Hippocampal formation (tissue), 2 donors: ENCODE measurements around the gene RHBDL3.
"Not testable (repeated sequence)": the region's sequence is repeated elsewhere in the genome, so short reads cannot be mapped to it uniquely, and the experiment has no call there.

Experiments used
- DNase-seq, 2 donors: peaks; one replicate each; lab custom pipeline; 2025; lab: John Stamatoyannopoulos, UW

Gene RHBDL3, protein sequence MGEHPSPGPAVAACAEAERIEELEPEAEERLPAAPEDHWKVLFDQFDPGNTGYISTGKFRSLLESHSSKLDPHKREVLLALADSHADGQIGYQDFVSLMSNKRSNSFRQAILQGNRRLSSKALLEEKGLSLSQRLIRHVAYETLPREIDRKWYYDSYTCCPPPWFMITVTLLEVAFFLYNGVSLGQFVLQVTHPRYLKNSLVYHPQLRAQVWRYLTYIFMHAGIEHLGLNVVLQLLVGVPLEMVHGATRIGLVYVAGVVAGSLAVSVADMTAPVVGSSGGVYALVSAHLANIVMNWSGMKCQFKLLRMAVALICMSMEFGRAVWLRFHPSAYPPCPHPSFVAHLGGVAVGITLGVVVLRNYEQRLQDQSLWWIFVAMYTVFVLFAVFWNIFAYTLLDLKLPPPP

DNA sequence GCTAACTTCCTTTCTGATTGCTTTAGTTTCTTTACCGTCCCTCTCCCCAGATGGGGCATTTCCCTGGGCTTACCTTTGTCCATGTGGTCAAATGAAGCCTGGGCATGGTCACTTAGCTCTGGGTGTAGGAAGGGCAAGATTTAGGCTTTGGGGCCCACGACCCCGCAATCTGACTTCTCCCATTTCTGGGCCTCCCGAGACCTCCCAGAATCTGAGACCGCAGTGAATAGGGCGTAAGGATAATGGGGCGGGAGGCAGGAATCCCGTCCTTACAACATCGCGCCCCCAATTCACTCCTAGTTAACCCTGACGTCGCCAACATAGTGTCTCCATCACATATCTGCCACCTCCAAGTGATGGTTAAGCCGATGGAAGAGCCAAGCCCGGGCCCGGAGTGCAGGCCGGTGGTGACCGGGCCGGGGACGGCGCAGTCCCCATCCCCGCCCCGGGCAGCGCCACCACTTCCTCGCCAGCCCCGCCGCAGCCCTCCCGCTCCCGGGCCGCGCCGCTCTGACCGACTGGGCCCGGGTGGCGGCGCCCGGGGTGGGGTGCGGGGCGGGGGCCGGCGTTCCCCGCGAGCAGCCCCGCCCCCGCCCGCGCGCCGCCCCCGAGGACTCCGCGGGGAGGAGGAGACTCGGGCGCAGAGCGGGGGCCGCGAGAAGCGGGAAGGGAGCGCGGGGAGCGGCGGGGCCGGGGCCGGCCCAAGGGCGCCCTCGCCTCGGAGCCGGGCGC is at the start of gene RHBDL3:
TSS of gene RHBDL3 (plus strand) at position 641 of the 732 bp plus-strand sequence. CDS start 358 bp downstream, outside the sequence.
- no peak for DNase-seq

- DNase-seq, result no peak
Observed at GRCh38 chr17:32222621-32223020, 43.0 kb upstream of the RHBDL3 start.

DNA sequence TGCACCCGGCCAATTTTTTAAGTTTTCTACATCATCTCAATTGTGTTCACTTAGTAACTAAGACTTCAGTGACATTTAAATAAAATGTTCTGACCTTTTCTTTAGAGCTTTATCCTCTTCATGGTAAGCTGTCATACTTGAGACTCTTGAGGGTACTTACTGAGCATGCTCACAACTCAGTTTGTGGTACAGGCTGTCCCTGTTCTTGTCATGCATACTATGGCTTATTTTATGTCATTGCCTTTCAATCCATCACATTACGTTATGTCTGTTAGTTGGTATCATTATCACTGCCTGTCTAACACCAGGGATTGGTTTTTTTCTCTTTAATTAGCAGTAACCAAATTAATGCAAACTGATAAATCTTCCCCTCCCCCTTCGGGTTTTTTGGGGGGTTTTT is 41.9 kb upstream of the RHBDL3 start:
- no peak for DNase-seq

DNA sequence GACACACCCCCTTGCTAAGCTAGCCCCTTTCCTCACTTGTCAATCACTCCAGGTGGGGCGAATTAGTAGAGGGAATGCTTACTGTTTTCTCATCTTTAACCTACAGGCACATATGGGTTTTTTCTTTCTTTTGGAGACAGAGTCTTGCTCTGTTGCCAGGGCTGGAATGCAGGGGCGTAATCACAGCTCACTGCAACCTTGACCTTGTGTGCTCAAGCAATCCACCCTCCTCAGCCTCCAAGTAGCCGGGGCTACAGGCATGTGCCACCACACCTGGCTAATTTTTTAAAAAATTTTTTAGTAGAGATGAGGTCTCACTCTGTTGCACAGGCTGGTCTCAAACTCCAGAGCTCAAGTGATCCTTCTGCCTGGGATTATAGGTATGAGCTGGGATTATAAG is 38.7 kb upstream of the RHBDL3 start:
- no peak for DNase-seq

DNA sequence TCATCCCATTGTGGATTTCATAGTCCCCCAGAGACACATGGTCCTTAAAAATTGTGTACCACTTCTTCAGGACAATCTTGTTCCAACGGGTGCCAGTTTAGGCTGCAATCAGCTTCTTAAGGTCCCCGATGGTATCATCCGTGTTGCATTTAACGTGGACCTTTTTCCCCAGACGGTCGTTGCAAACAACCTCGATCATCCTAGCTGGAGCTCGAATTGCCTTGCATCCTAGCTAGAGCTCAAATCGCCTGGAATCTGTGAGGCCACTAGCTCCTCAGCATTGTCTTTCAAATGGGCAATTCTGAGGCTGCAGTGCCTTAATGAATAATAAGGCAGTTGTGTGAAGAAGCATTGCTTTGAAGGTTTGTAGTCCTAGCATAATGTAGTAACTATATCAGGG is 37.7 kb upstream of the RHBDL3 start:
- no peak for DNase-seq

- no peak for DNase-seq
Observed at GRCh38 chr17:32235588-32235987, 30.0 kb upstream of the RHBDL3 start.

GRCh38 chr17:32239456-32239855 is 26.2 kb upstream of the RHBDL3 start:
- DNase-seq, result no peak

DNA sequence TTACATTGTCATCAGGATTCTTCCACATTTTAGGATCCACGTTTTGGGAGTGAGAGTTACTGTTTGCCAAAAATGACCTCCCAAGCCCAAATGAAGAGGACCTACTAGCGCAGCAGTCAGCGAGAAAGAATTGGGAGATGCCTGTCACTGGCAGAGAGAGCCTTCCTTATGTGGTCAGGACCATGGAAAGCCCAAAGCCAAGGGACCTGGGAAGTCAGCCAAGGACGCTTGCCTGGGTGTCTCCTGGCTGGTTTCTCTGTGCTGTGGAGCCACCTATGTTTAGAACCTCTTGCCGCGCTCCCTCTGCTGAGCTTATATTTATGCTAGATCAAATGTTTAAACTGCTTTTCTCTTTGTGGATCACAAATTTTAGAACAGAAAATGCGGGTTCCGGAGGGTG is 24.9 kb upstream of the RHBDL3 start:
- no peak for DNase-seq

DNA sequence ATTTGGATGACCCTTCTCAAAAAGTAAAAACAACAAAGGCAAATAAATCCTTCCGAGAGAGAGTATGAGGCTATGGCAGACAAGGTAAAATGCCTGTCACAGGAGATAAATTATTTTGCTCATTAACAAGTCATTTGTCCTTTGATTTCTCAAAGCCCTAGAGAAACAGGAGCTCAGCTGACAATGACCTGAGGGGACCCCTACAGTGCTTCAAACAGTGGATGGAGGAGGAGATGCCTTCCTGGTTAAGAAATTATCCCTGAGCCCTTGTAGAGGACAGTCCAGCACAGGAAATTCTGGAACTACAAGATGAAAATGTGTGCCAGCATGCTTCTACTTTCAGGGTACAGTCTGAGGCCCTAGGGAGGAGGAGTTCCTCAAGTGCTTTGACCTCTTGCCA is 24.0 kb upstream of the RHBDL3 start:
- DNase-seq, result no peak

- no peak for DNase-seq
Observed at GRCh38 chr17:32249475-32249874, 16.2 kb upstream of the RHBDL3 start.

DNA sequence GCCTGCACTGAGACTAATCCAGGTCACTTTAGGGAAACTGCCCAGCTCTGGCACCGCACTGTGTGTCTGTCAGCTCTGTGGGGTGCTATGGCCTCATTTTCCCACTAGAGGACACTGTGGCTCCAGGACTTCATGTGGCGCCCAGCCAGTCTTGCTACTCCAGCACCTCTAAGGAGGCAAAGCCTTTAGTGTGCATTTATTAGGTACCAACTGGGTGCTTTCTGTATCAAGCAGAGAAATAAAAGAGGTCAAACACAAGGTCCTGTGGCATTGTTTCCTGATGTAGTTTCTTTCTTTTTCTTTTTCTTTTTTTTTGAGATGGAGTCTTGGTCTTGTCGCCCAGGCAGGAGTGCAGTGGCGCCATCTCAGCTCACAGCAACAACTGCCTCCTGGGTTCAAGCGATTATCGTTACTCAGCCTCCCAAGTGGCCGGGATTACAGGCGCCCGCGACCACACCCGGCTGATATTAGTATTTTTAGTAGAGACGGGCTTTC is 12.5 kb upstream of the RHBDL3 start:
- peak; percentile 69 to 72 for DNase-seq

- DNase-seq, result no peak
Observed at GRCh38 chr17:32256012-32256700, 9.5 kb upstream of the RHBDL3 start.

DNA sequence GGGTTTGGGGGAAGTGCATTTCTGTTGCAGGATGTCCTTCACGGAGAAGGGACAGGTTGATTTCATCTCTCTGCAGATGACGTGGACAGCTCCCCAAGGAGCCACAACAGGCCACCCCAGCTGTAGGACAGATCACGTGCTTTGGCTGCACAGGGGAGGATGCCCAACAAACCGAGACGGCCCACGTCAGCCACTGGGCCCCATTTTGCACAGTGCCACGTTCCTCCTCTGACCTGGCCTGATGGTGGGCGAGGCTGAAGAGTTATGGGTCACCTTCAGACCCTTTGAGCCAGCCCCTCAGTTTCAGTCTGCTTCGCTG is 9.0 kb upstream of the RHBDL3 start:
- no peak for DNase-seq

DNA sequence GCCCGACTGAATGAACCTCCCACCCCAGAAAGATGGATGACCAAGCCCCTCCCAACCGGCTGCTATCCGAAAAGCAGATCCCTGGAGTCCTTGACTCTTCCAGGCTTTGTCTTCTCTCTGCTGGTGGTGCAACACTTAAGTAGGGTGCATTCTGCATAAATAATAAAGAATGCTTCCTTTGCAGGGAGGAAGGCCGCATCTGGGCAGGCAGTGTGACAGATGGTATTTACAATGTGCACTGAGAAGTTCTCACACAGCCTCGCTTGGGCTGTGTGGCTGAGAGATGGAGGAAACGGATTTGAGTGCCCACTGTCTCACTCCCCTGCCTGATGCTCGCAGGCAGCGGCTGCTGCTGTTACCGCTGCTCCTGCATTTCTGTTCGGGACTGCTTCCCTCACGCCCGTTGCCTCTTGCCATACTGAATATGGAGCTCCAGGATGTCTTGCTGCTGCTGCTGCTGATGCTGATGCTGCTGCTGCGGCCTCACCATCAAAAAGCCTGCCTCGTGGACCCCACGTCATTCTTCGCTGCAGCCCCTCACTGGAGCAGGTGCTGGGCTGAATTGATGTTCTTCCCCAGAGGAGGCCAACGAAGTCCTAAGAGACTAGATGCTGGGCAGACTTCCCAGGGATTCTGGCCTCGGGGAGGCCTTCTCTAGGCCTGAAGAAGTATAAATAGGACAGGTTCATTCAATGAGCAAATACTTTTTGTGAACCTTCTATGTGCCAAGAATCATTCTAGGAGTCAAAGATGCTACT is 7.1 kb upstream of the RHBDL3 start:
- peak in 1 of 2 donors; percentile 60 for DNase-seq

GRCh38 chr17:32259586-32259985 is 6.0 kb upstream of the RHBDL3 start:
- DNase-seq, result peak in 1 of 2 donors; percentile 33

DNA sequence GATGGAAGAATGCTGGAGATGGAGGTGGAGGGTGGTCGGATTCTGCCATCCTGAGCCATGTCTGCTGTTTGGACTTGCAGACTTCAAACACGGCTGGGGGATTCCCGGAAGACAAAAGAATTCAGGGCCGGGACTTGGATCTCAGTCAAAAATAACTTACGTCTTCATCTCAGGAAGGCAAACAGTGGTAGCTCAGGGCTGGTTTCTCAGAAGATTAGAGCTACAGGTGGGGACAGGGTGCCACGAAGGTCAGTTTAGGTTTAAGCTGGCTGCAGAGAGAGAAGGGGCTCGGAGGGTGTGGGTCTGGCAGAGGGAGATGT is 4.3 kb upstream of the RHBDL3 start:
- no peak for DNase-seq

DNA sequence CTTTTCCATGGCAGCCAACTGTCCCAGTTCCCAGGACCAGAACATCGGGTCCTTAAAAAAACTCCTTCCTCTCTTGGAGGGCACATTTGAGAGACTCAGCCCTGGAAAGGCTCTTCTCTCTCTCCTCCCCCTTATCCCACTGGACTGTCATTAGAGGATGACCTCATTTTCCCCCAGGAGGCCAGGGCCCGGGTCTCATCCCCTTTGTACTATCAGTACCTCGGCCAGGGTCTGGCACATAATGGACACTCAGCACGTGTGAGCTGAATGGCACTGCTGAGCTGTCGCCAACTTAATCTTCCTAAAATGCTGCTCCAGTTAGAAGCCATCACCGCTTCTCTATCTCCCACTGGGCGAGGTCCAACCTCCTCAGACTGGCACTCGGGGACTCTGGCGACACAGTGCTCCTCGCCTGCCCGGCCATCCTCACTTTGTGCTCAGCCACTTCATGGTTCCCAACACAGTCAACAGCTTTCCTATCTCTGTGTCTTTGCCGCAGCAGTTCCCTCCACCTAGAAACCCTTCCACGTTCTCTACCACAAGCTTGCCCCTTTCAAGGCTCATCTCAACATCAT is 3.6 kb upstream of the RHBDL3 start:
- no peak for DNase-seq

DNA sequence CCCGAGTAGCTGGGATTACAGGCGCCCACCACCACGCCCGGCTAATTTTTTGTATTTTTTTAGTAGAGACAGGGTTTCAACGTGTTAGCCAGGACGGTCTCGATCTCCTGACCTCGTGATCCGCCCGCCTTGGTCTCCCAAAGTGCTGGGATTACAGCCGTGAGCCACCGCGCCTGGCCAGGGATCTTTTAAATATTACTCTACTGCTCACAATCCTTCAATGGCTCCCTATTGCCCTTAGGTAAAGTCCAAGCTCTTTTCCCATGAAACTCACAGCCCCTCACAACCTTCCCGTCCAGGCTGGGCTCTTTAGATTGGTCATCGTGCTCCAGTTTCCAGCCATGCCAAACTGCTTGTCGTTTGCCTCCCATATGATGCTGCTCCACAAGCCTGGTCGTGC is 2.1 kb upstream of the RHBDL3 start:
- not testable (repeated sequence) for DNase-seq

DNA sequence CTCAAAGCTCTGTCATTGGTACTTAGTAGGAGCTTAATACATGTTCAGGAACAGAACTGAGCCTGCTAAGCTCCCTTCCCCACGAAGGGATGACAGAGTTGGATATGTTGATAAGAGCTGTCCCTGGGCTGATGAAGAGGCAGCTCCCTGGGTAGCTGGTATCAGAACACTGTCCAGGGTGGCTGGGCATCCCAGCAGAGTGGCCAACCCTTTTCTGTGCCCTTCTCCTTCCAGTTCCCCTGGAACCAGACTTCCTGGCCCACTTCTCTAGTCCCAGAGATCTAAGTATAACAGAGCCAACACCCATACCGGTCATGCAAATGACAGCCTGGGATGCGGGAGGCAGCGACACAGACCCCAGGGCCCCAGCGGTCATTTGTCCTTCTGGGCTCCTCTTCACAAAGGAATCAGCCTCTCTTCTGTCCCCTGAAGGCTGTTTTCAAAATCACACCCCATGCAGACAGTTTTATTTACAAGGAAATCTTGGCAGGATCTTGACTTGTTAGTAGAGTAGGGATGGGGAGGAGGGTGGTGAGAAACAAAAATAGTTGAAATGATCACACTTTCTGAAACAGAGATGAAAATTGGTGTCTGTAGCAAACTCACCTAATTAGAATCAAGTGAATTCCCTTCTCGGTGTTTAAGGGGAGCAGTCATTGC is 1.4 kb upstream of the RHBDL3 start:
- DNase-seq, result peak in 1 of 2 donors; percentile 48

- no peak for DNase-seq
Observed at GRCh38 chr17:32264823-32265191, 825 bp upstream of the RHBDL3 start.

- DNase-seq, result no peak
Observed at GRCh38 chr17:32266051-32266388, 388 bp downstream of the RHBDL3 start.
